H9 (cell line): Measurements from ENCODE around the gene OCRL. TPM values are rescaled to one million over a fixed set of nuclear protein-coding genes. Genes with fewer than 3 reads are reported as not detected.

ENCODE experiments used
- DNase-seq: peaks from one replicate; pipeline ENCODE4 v3.0.0-alpha.2; 2017
- H2AFZ ChIP-seq: one replicate; pipeline ENCODE4 v1.6.1; 2013; ENCODE audit warnings: mild to moderate bottlenecking, low read length, control low read depth, moderate library complexity
- H2AK5ac ChIP-seq: 2 replicates; pipeline ENCODE4 v1.6.1; 2013; ENCODE audit warnings: low read length, control low read depth, mixed read lengths; ENCODE audit not compliant: insufficient read length
- H2BK120ac ChIP-seq: one replicate; pipeline ENCODE4 v1.6.1; 2013; ENCODE audit warnings: low read depth, mild to moderate bottlenecking, low read length, control low read depth, inconsistent platforms; ENCODE audit not compliant: poor library complexity, severe bottlenecking
- H2BK12ac ChIP-seq: 2 replicates; pipeline ENCODE4 v1.6.1; 2013; ENCODE audit warnings: low read length, control low read depth, mixed read lengths, low read depth; ENCODE audit not compliant: insufficient read length
- H2BK15ac ChIP-seq: 2 replicates; pipeline ENCODE4 v1.6.1; 2013; ENCODE audit warnings: low read depth, low read length, control low read depth
- H2BK20ac ChIP-seq: one replicate; pipeline ENCODE4 v1.6.1; 2013; ENCODE audit warnings: low read depth, mild to moderate bottlenecking, low read length, control low read depth, inconsistent platforms; ENCODE audit not compliant: poor library complexity, severe bottlenecking
- H2BK5ac ChIP-seq: 2 replicates; pipeline ENCODE4 v1.6.1; 2013; ENCODE audit warnings: low read length, control low read depth, mixed read lengths; ENCODE audit not compliant: insufficient read length
- H3K14ac ChIP-seq: 2 replicates; pipeline ENCODE4 v1.6.1; 2013; ENCODE audit warnings: low read length, control low read depth; ENCODE audit not compliant: insufficient read depth
- H3K18ac ChIP-seq: 2 replicates; pipeline ENCODE4 v1.6.1; 2013; ENCODE audit warnings: low read depth, mild to moderate bottlenecking, mixed read lengths, low read length, control low read depth; ENCODE audit not compliant: insufficient read length
- H3K23ac ChIP-seq: 2 replicates; pipeline ENCODE4 v1.6.1; 2013; ENCODE audit warnings: low read length, control low read depth, mixed read lengths, low read depth; ENCODE audit not compliant: insufficient read length
- H3K23me2 ChIP-seq: 2 replicates; pipeline ENCODE4 v1.6.1; 2013; ENCODE audit warnings: low read depth, mild to moderate bottlenecking, mixed read lengths, low read length, control low read depth; ENCODE audit not compliant: insufficient read length, poor library complexity, severe bottlenecking
- H3K27ac ChIP-seq: 2 replicates; pipeline ENCODE4 v1.5.1; 2013; ENCODE audit warnings: low read length, control low read depth, mixed read lengths, low read depth; ENCODE audit not compliant: insufficient read length
- H3K27me3 ChIP-seq: 2 replicates; pipeline ENCODE4 v1.6.1; 2013; ENCODE audit warnings: low read length, control low read depth, inconsistent platforms; ENCODE audit not compliant: insufficient read depth
- H3K4ac ChIP-seq: 2 replicates; pipeline ENCODE4 v1.6.1; 2013; ENCODE audit warnings: low read depth, mild to moderate bottlenecking, control low read depth, inconsistent platforms, low read length, moderate library complexity
- H3K4me1 ChIP-seq: 2 replicates; pipeline ENCODE4 v1.6.1; 2013; ENCODE audit warnings: low read length, control low read depth, inconsistent platforms; ENCODE audit not compliant: insufficient read depth
- H3K4me2 ChIP-seq: 2 replicates; pipeline ENCODE4 v1.6.1; 2013; ENCODE audit warnings: low read length, control low read depth, mixed read lengths; ENCODE audit not compliant: insufficient read length, insufficient read depth
- H3K56ac ChIP-seq: 2 replicates; pipeline ENCODE4 v1.6.1; 2013; ENCODE audit warnings: low read depth, mild to moderate bottlenecking, mixed read lengths, low read length, control low read depth; ENCODE audit not compliant: insufficient read length
- H3K79me1 ChIP-seq: 2 replicates; pipeline ENCODE4 v1.6.1; 2013; ENCODE audit warnings: low read depth, mild to moderate bottlenecking, moderate library complexity, low read length, control low read depth, inconsistent platforms; ENCODE audit not compliant: insufficient read depth, poor library complexity, severe bottlenecking
- H3K79me2 ChIP-seq: 2 replicates; pipeline ENCODE4 v1.6.1; 2013; ENCODE audit warnings: low read length, control low read depth, inconsistent platforms; ENCODE audit not compliant: insufficient read depth
- H3K9ac ChIP-seq: 2 replicates; pipeline ENCODE4 v1.6.1; 2013; ENCODE audit warnings: low read length, control low read depth, mixed read lengths; ENCODE audit not compliant: insufficient read length; ENCODE audit errors: extremely low read depth
- H3K9me3 ChIP-seq: one replicate; pipeline ENCODE4 v1.6.1; 2013; ENCODE audit warnings: low read depth, low read length, inconsistent platforms; ENCODE audit not compliant: control insufficient read depth
- H3T11ph ChIP-seq: one replicate; pipeline ENCODE4 v1.6.1; 2013; ENCODE audit warnings: mild to moderate bottlenecking, low read length, control low read depth, inconsistent platforms
- H4K20me1 ChIP-seq: one replicate; pipeline ENCODE4 v1.6.1; 2013; ENCODE audit not compliant: control insufficient read depth, insufficient read length, insufficient read depth
- H4K5ac ChIP-seq: 2 replicates; pipeline ENCODE4 v1.6.1; 2013; ENCODE audit warnings: low read depth, mild to moderate bottlenecking, mixed read lengths, low read length, control low read depth; ENCODE audit not compliant: insufficient read length
- H4K8ac ChIP-seq: replicated peaks from 2 replicates; pipeline ENCODE4 v1.6.1; 2013; ENCODE audit warnings: low read length, control low read depth, mixed read lengths, low read depth; ENCODE audit not compliant: insufficient read length
- H4K91ac ChIP-seq: 2 replicates; pipeline ENCODE4 v1.6.1; 2013; ENCODE audit warnings: low read depth, mild to moderate bottlenecking, moderate library complexity, mixed read lengths, low read length, control low read depth; ENCODE audit not compliant: insufficient read length
- H3K27ac Mint-ChIP-seq, 3 experiments: 2 replicates in 2 of 3; 3 replicates in 1 of 3; pipeline ENCODE4 v1.8.0; 2020 to 2021; ENCODE audit warnings: mixed read lengths in 3 of 3, mild to moderate bottlenecking in 1 of 3, moderate library complexity in 1 of 3
- H3K27me3 Mint-ChIP-seq: 2 replicates; pipeline ENCODE4 v1.8.0; 2021; ENCODE audit warnings: low read depth, mild to moderate bottlenecking, moderate library complexity, mixed read lengths
- H3K36me3 Mint-ChIP-seq, 3 experiments: 2 replicates in 2 of 3; 3 replicates in 1 of 3; pipeline ENCODE4 v1.8.0; 2020 to 2021; ENCODE audit warnings: low read depth in 3 of 3, mixed read lengths in 3 of 3; ENCODE audit not compliant: insufficient read depth in 1 of 3
- H3K4me1 Mint-ChIP-seq, 2 experiments: 2 replicates each; pipeline ENCODE4 v1.8.0; 2020; ENCODE audit warnings: mixed read lengths in 2 of 2
- H3K4me3 Mint-ChIP-seq, 2 experiments: 2 replicates in 1 of 2; 3 replicates in 1 of 2; pipeline ENCODE4 v1.8.0; 2020 to 2021; ENCODE audit warnings: mild to moderate bottlenecking in 2 of 2, mixed read lengths in 2 of 2, moderate library complexity in 1 of 2
- H3K9me3 Mint-ChIP-seq, 2 experiments: 2 replicates in 1 of 2; 3 replicates in 1 of 2; pipeline ENCODE4 v1.8.0; 2020; ENCODE audit warnings: mild to moderate bottlenecking in 2 of 2, mixed read lengths in 2 of 2, moderate library complexity in 1 of 2
- WGBS: extraction: QIAGEN DNeasy Blood & Tissue Kit; methylation state at CpG from one replicate; pipeline ENCODE4 v1.1.7; 2013; ENCODE audit warnings: missing lambda C conversion rate, low lambda C conversion rate, mixed read lengths; ENCODE audit not compliant: insufficient read length; ENCODE audit errors: extremely low coverage; 5-methylcytosine and 5-hydroxymethylcytosine counted together
- total RNA-seq: library from RNA; stranded (reverse); gene quantifications from 2 replicates; pipeline ENCODE4 v1.2.1, GENCODE V29; 2021
- TF ChIP-seq, protein P1 (sequence below): fragments of 200-600 bp; sonication (generic); conservative IDR thresholded peaks from 3 replicates; pipeline ENCODE4 v1.8.0; 2021; ENCODE audit warnings: antibody characterized with exemption, mild to moderate bottlenecking

OCRL gene
- total RNA-seq, 1 experiment from 2014 or later, result 31.4 TPM

DNA sequence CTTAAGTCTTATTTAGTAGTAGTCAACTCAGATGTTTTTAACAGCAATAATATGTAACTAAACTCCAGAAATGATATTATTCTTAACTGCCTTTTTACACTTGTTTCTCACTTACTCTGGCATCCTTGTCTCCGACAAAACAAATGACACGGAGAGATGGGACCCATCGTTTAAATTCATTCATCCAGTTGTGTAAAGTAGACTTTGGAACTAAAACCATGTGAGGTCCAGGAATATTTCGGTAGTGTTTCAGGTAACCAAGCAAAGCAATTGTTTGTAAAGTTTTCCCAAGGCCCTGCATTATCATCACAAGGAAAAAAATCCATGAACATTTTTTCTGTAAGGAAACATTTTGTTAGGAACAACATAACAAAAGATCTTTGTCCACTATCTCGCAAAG lies 28.4 kb upstream of the OCRL start:
- H3T11ph ChIP-seq, result no peak overlapping the region
- H3K56ac ChIP-seq, result no peak overlapping the region
- no peak overlapping the region for H3K4ac ChIP-seq
- no peaks in the 10 kb centered on the region for H3K9me3 ChIP-seq
- H3K14ac ChIP-seq, result no peak overlapping the region
- no peak overlapping the region for H3K27ac ChIP-seq
- H2BK15ac ChIP-seq, result no peak overlapping the region
- Mint-ChIP-seq H3K27ac (no peak overlapping the region), H3K36me3 (peaks cover 43 to 81% (median 79%) of the 10 kb centered on the region in 3 experiments), H3K27me3 (no peaks in the 10 kb centered on the region), H3K4me3 (no peak overlapping the region), H3K4me1 (peaks cover 2 to 5% of the 10 kb centered on the region in 2 experiments; a peak in 3 of 4 replicates), H3K9me3 (no peaks in the 10 kb centered on the region)
- WGBS, result no CpG with 5 or more reads among the region's 5 CpGs
- H3K4me2 ChIP-seq, result no peak overlapping the region
- H2BK120ac ChIP-seq, result no peak overlapping the region
- H3K23me2 ChIP-seq, result no peaks in the 10 kb centered on the region
- no peak overlapping the region for H4K5ac ChIP-seq
- DNase-seq, result no peak
- H2AK5ac ChIP-seq, result no peak overlapping the region
- H2BK12ac ChIP-seq, result no peak overlapping the region
- no peak overlapping the region for H3K9ac ChIP-seq
- no peaks in the 10 kb centered on the region for H3K79me1 ChIP-seq
- TF ChIP-seq, protein P1, sequence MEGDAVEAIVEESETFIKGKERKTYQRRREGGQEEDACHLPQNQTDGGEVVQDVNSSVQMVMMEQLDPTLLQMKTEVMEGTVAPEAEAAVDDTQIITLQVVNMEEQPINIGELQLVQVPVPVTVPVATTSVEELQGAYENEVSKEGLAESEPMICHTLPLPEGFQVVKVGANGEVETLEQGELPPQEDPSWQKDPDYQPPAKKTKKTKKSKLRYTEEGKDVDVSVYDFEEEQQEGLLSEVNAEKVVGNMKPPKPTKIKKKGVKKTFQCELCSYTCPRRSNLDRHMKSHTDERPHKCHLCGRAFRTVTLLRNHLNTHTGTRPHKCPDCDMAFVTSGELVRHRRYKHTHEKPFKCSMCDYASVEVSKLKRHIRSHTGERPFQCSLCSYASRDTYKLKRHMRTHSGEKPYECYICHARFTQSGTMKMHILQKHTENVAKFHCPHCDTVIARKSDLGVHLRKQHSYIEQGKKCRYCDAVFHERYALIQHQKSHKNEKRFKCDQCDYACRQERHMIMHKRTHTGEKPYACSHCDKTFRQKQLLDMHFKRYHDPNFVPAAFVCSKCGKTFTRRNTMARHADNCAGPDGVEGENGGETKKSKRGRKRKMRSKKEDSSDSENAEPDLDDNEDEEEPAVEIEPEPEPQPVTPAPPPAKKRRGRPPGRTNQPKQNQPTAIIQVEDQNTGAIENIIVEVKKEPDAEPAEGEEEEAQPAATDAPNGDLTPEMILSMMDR, result no peak
- H2BK20ac ChIP-seq, result no peak overlapping the region
- no peaks in the 10 kb centered on the region for H3K79me2 ChIP-seq
- H4K8ac ChIP-seq, result no peak overlapping the region
- no peak overlapping the region for H2AFZ ChIP-seq
- H4K20me1 ChIP-seq, result no peaks in the 10 kb centered on the region
- no peaks in the 10 kb centered on the region for H3K4me1 ChIP-seq
- no peak overlapping the region for H4K91ac ChIP-seq
- no peak overlapping the region for H3K18ac ChIP-seq
- H2BK5ac ChIP-seq, result no peak overlapping the region
- no peaks in the 10 kb centered on the region for H3K27me3 ChIP-seq
- H3K23ac ChIP-seq, result no peak overlapping the region
